ENCODE data around the gene STUM.

DNA sequence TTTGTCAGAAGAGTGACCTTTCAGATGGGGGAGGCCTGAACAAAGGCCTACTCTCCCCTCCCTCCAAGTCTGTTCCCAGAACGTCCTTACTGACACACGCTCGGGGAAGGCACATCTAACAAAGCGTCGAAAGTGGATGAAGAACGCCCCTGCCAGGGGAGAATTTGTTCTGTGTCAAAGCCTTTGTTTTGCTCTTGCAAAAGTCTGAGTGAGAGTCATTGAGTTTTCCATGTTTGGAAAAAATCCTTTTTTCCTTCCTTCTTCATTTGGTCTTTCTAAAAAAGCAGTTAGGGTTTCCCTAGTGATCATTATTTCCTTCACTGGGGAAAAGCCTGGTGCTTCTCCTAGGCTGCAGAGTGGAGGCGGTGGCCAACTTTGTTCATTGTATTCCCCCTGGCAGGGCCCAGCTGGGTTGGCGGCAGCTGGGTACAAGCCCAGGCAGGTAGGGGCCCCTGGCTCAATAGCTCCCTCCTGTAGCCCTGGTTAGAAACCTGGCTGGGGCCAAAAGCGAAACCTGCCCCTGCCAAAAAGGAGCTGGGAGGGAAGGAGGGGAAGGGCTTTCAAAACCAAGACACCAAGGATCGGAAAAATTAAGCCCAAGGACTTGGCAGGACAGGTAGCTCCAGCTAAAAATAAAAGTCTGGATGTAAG, 109.5 kb downstream of the STUM start:
- TF ChIP-seq, protein P1, sequence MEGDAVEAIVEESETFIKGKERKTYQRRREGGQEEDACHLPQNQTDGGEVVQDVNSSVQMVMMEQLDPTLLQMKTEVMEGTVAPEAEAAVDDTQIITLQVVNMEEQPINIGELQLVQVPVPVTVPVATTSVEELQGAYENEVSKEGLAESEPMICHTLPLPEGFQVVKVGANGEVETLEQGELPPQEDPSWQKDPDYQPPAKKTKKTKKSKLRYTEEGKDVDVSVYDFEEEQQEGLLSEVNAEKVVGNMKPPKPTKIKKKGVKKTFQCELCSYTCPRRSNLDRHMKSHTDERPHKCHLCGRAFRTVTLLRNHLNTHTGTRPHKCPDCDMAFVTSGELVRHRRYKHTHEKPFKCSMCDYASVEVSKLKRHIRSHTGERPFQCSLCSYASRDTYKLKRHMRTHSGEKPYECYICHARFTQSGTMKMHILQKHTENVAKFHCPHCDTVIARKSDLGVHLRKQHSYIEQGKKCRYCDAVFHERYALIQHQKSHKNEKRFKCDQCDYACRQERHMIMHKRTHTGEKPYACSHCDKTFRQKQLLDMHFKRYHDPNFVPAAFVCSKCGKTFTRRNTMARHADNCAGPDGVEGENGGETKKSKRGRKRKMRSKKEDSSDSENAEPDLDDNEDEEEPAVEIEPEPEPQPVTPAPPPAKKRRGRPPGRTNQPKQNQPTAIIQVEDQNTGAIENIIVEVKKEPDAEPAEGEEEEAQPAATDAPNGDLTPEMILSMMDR (IDR thresholded peaks at IDR 0.05), result no peak
- no peak for TF ChIP-seq POLR2A (IDR thresholded peaks at IDR 0.05)
